B cell (primary cell): Measurements from ENCODE around the gene FAM217B.

Source experiments
- EZH2 ChIP-seq: IDR thresholded peaks from 2 replicates; pipeline ENCODE4 v1.6.1; 2012; ENCODE audit warnings: borderline replicate concordance, low read depth, mild to moderate bottlenecking, moderate library complexity, low read length; ENCODE audit not compliant: insufficient read depth, poor library complexity, severe bottlenecking
- TF ChIP-seq, protein P1 (sequence below): fragments of 200-600 bp; IDR thresholded peaks from one replicate; pipeline ENCODE4 v1.8.0; 2022; ENCODE audit warnings: antibody characterized with exemption, mild to moderate bottlenecking

DNA sequence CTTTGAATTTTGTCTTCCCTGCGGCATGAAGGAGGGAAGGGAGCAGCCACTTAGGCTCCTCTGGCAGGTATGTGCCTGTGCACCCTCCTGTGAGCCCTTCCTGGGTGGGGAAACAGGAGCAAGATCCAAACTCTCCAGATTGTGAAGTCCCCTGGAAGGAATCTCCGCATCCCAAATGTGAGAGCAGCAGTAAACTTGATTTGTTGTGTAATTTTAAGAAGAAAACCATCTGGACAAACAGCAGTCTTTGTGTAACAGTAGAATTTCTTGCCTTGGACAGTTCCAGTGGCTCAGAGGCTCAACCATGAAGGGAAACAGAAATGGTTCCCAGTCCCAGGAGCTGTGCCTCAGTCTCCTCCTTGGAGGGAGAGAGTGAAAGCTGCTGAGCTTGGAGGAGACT lies 57.7 kb downstream of the FAM217B start:
- TF ChIP-seq, protein P1, sequence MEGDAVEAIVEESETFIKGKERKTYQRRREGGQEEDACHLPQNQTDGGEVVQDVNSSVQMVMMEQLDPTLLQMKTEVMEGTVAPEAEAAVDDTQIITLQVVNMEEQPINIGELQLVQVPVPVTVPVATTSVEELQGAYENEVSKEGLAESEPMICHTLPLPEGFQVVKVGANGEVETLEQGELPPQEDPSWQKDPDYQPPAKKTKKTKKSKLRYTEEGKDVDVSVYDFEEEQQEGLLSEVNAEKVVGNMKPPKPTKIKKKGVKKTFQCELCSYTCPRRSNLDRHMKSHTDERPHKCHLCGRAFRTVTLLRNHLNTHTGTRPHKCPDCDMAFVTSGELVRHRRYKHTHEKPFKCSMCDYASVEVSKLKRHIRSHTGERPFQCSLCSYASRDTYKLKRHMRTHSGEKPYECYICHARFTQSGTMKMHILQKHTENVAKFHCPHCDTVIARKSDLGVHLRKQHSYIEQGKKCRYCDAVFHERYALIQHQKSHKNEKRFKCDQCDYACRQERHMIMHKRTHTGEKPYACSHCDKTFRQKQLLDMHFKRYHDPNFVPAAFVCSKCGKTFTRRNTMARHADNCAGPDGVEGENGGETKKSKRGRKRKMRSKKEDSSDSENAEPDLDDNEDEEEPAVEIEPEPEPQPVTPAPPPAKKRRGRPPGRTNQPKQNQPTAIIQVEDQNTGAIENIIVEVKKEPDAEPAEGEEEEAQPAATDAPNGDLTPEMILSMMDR = no peak
- no peak for TF ChIP-seq EZH2
